Liver (tissue), 9 donors: ENCODE measurements around the gene LRAT. TPM values are rescaled to one million over a fixed set of nuclear protein-coding genes. Genes with fewer than 3 reads are reported as not detected.
A peak's percentile ranks its signal among the peaks of the same experiment; 100 is the strongest.

Experiments used
- DNase-seq: peaks from one replicate; pipeline ENCODE4 v3.0.0-alpha.2; 2017; ENCODE audit warnings: low spot score
- H3K27ac ChIP-seq, 2 donors: one replicate each; pipeline ENCODE4 v1.7.0; 2013; ENCODE audit warnings: inconsistent platforms in 2 of 2, low read length in 2 of 2, control low read depth in 1 of 2, low read depth in 1 of 2, mild to moderate bottlenecking in 1 of 2
- H3K27me3 ChIP-seq, 4 donors: one replicate each; pipeline versions ENCODE4 v1.6.1 to v1.7.0; 2013; ENCODE audit warnings: low read length in 3 of 4, inconsistent platforms in 1 of 4, mild to moderate bottlenecking in 1 of 4, moderate library complexity in 1 of 4; ENCODE audit not compliant: control insufficient read depth in 4 of 4, insufficient read depth in 4 of 4
- H3K36me3 ChIP-seq, 4 donors: one replicate each; pipeline versions ENCODE4 v1.6.1 to v1.7.0; 2013; ENCODE audit warnings: low read length in 3 of 4, mild to moderate bottlenecking in 3 of 4, low read depth in 1 of 4, moderate library complexity in 1 of 4; ENCODE audit not compliant: control insufficient read depth in 4 of 4, insufficient read depth in 3 of 4
- H3K4me1 ChIP-seq, 4 donors: one replicate each; pipeline versions ENCODE4 v1.6.1 to v1.7.0; 2013; ENCODE audit warnings: low read length in 3 of 4, mild to moderate bottlenecking in 3 of 4, moderate library complexity in 1 of 4; ENCODE audit not compliant: control insufficient read depth in 4 of 4, insufficient read depth in 4 of 4
- H3K4me3 ChIP-seq, 3 donors: one replicate each; pipeline versions ENCODE4 v1.6.1 to v1.7.0; 2013; ENCODE audit warnings: low read length in 3 of 3, control low read depth in 1 of 3, low read depth in 1 of 3, mild to moderate bottlenecking in 1 of 3
- H3K9ac ChIP-seq, 2 donors: one replicate each; pipeline ENCODE4 v1.7.0; 2013; ENCODE audit warnings: low read length in 2 of 2, mild to moderate bottlenecking in 2 of 2, moderate library complexity in 2 of 2, control low read depth in 1 of 2, low read depth in 1 of 2
- H3K9me3 ChIP-seq, 4 donors: one replicate each; pipeline versions ENCODE4 v1.6.1 to v1.7.0; 2013; ENCODE audit warnings: low read length in 3 of 4; ENCODE audit not compliant: control insufficient read depth in 4 of 4
- ATF3 ChIP-seq: IDR thresholded peaks from 2 replicates; pipeline ENCODE4 v1.6.1; 2016; ENCODE audit warnings: antibody characterized with exemption
- CTCF ChIP-seq: fragments of 150-350 bp; IDR thresholded peaks from 2 replicates; pipeline ENCODE4 v1.5.1; 2017; ENCODE audit warnings: improper control_type of control experiment, low read depth, low read length; ENCODE audit not compliant: missing input control
- EGR1 ChIP-seq, 2 donors: IDR thresholded peaks; 2 replicates each; pipeline ENCODE4 v1.6.1; 2016 to 2018; ENCODE audit warnings: antibody characterized with exemption in 2 of 2, low read depth in 2 of 2
- FOXA1 ChIP-seq: IDR thresholded peaks from 2 replicates; pipeline ENCODE4 v1.6.1; 2016; ENCODE audit warnings: antibody characterized with exemption
- FOXA2 ChIP-seq: IDR thresholded peaks from 2 replicates; pipeline ENCODE4 v1.6.1; 2016; ENCODE audit warnings: antibody characterized with exemption
- GABPA ChIP-seq, 2 donors: IDR thresholded peaks in 1 of 2; conservative IDR thresholded peaks in 1 of 2; 2 replicates each; pipeline ENCODE4 v1.6.1; 2016; ENCODE audit warnings: antibody characterized with exemption in 2 of 2, mild to moderate bottlenecking in 1 of 2, moderate library complexity in 1 of 2
- HNF4A ChIP-seq, 2 donors: conservative IDR thresholded peaks; 2 replicates each; pipeline ENCODE4 v1.6.1; 2016; ENCODE audit warnings: antibody characterized with exemption in 2 of 2, mild to moderate bottlenecking in 2 of 2
- HNF4G ChIP-seq: IDR thresholded peaks from 2 replicates; pipeline ENCODE4 v1.6.1; 2016; ENCODE audit warnings: antibody characterized with exemption
- JUND ChIP-seq, 2 donors: IDR thresholded peaks; 2 replicates each; pipeline ENCODE4 v1.6.1; 2016; ENCODE audit warnings: antibody characterized with exemption in 2 of 2
- MAX ChIP-seq: IDR thresholded peaks from 2 replicates; pipeline ENCODE4 v1.6.1; 2016; ENCODE audit warnings: antibody characterized with exemption
- NR2F2 ChIP-seq: IDR thresholded peaks from 2 replicates; pipeline ENCODE4 v1.6.1; 2016; ENCODE audit warnings: antibody characterized with exemption
- RAD21 ChIP-seq, 2 donors: IDR thresholded peaks; 2 replicates each; pipeline ENCODE4 v1.6.1; 2016; ENCODE audit warnings: antibody characterized with exemption in 2 of 2, mild to moderate bottlenecking in 2 of 2
- REST ChIP-seq: IDR thresholded peaks from 2 replicates; pipeline ENCODE4 v1.6.1; 2016; ENCODE audit warnings: antibody characterized with exemption, mild to moderate bottlenecking
- RXRA ChIP-seq, 2 donors: IDR thresholded peaks; 2 replicates each; pipeline ENCODE4 v1.6.1; 2017 to 2018; ENCODE audit warnings: antibody characterized with exemption in 2 of 2, mild to moderate bottlenecking in 1 of 2
- SP1 ChIP-seq: IDR thresholded peaks from 2 replicates; pipeline ENCODE4 v1.6.1; 2018; ENCODE audit warnings: antibody characterized with exemption, mild to moderate bottlenecking
- TAF1 ChIP-seq: conservative IDR thresholded peaks from 2 replicates; pipeline ENCODE4 v1.6.1; 2016; ENCODE audit warnings: antibody characterized with exemption, mild to moderate bottlenecking
- YY1 ChIP-seq: IDR thresholded peaks from 2 replicates; pipeline ENCODE4 v1.6.1; 2016; ENCODE audit warnings: antibody characterized with exemption, mild to moderate bottlenecking
- ZBTB33 ChIP-seq: IDR thresholded peaks from 2 replicates; pipeline ENCODE4 v1.6.1; 2016; ENCODE audit warnings: antibody characterized with exemption
- WGBS: extraction: QIAGEN DNeasy Blood & Tissue Kit; methylation state at CpG from one replicate; pipeline ENCODE4 v1.1.7; 2013; 5-methylcytosine and 5-hydroxymethylcytosine counted together
- polyA plus RNA-seq, 2 donors: library from polyadenylated mRNA; stranded (reverse) in 1 of 2; unstranded in 1 of 2; fragments of 200-250 nt in 1 of 2; fragments of >200 nt in 1 of 2; fragmentation: Nextera tagmentation in 1 of 2; extraction: Ambion mirVana in 1 of 2; gene quantifications; one replicate each; pipeline versions ENCODE4 v1.2.1 to v1.2.3, GENCODE V29; 2013 to 2015
- total RNA-seq, 2 donors: library from RNA; depleted of rRNA; stranded (reverse); fragments of >200 nt; gene quantifications; one replicate each; pipeline ENCODE4 v1.2.3, GENCODE V29; 2014
- donor health status: healthy.
- donor health status: healthy.
- donor health status: healthy.
- donor health status: healthy.
- donor health status: healthy.

LRAT gene
- total and polyA plus RNA-seq, 4 donors, result 1.0 to 6.3 (median 3.5) TPM

- no peak for DNase-seq
- H3K27me3 ChIP-seq, result no peaks in the 10 kb centered on the region
- no peak overlapping the region for H3K27ac ChIP-seq
- no peaks in the 10 kb centered on the region for H3K36me3 ChIP-seq
- no peak overlapping the region for H3K4me3 ChIP-seq
- H3K9me3 ChIP-seq, result no peaks in the 10 kb centered on the region
- H3K4me1 ChIP-seq, result no peaks in the 10 kb centered on the region
- H3K9ac ChIP-seq, result no peak overlapping the region
- TF ChIP-seq FOXA1 (no peak), EGR1 (IDR thresholded peaks at IDR 0.05; ENCODE audit: low read depth in 2 of 2) (no peak), CTCF (no peak), RXRA (IDR thresholded peaks at IDR 0.05) (no peak), SP1 (no peak), RAD21 (IDR thresholded peaks at IDR 0.05) (no peak), NR2F2 (no peak), FOXA2 (no peak), TAF1 (no peak), YY1 (no peak), JUND (IDR thresholded peaks at IDR 0.05) (no peak), REST (no peak), HNF4G (no peak), HNF4A (conservative IDR thresholded peaks at IDR 0.05) (no peak), ATF3 (no peak), ZBTB33 (no peak), MAX (no peak), GABPA (IDR thresholded peaks at IDR 0.05 in 1 of 2, conservative IDR thresholded peaks at IDR 0.05 in 1 of 2) (no peak)
- 29% methylated on average over 4 of the region's 4 CpGs for WGBS
These were observed 34.2 kb upstream of the LRAT start for GRCh38 chr4:154709550-154709949.

- Histone ChIP-seq H3K27me3 (no peaks in the 10 kb centered on the region), H3K4me3 (no peak overlapping the region), H3K36me3 (no peaks in the 10 kb centered on the region), H3K9me3 (no peaks in the 10 kb centered on the region), H3K27ac (no peak overlapping the region), H3K4me1 (no peaks in the 10 kb centered on the region), H3K9ac (no peak overlapping the region)
- TF ChIP-seq GABPA (IDR thresholded peaks at IDR 0.05 in 1 of 2, conservative IDR thresholded peaks at IDR 0.05 in 1 of 2), result no peak
- peak; percentile 39 to 40 for TF ChIP-seq HNF4A (conservative IDR thresholded peaks at IDR 0.05)
- no peak for DNase-seq
These were observed 32.3 kb upstream of the LRAT start for GRCh38 chr4:154711522-154711921.
